ENCODE results near the gene USP7. TPM values are rescaled to one million over a fixed set of nuclear protein-coding genes. Genes with fewer than 3 reads are reported as not detected.
"Not testable (repeated sequence)": the region's sequence is repeated elsewhere in the genome, so short reads cannot be mapped to it uniquely, and the experiment has no call there.

USP7 gene
- total RNA-seq, 1 donor from 2014 or later = 176 TPM

DNA sequence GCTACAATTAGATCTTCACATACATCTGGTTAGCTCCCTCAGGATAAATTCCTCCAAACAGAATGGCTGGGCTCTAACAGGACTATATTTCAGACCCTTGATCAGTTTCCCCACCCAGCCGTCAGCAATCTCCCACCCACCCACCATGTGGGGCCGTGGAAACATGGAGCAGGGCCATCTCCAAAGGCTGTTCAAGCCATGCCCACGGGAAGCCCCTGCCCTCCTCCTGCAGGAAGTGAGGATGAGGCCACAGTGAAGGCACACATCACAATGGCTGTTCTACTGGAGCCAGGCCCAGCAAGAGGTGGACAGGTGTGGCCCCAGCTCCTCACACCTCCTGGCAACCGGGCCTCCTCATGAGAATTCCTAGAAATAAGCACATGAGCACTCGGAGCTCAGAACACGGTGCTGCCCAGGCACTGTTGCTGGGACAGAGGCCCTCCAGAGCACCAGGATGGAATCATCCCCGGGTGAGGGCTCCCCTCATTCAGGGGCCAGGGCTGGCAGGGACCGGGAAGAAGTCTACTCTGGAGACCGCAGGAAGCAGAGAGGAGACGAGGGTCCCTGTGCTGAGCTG, 81.6 kb downstream of the USP7 start, which contains the start of gene LITAFD:
Gene LITAFD (plus strand): TSS at position 311 of the 577 bp plus-strand sequence. CDS start 2,005 bp downstream, outside the sequence.
- H3K36me3 Mint-ChIP-seq (ENCODE audit: low read depth) = peaks cover under 1% of the 10 kb centered on the region
- H3K27me3 Mint-ChIP-seq (ENCODE audit: low read depth) = no peaks in the 10 kb centered on the region
- no peaks in the 10 kb centered on the region for H3K9me3 Mint-ChIP-seq
- intact Hi-C loops (cut with micrococcal nuclease) = no loop called here
- H3K4me1 Mint-ChIP-seq (ENCODE audit: low read depth) = peaks cover 3% of the 10 kb centered on the region
- no peak for DNase-seq (ENCODE audit: low spot score)
- no peak within 1 kb of the TSS for H3K27ac Mint-ChIP-seq
- no peak within 1 kb of the TSS for H3K4me3 Mint-ChIP-seq (ENCODE audit: low read depth)

DNA sequence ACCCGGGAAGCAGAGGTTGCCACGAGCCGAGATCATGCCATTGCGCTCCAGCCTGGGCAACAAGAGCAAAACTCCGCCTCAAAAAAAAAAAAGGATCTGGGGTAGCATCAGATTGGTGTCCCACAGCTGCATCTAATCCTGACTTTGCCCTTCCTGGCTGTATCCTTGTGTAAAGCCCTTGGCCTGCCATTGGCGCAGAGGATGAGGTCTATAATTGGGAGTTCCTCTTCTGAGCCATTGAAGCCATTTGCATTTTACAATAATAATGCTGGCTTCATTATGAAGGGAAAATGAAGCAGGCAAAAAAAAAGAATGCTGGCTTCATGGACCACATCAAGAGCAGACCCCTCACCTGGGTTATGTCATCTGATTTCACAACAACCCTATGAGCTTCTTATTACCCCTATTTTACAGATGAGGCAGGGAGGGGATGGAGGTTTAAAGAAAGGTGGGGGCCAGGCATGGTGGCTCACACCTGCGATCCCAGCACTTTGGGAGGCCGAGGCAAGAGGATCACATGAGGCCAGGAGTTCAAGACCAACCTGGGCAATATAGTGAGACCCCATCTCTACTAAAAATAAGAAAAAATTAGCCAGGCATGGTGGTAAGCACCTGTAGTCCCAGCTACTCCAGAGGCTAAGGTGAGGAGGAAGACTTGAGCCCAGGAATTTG, 82.7 kb downstream of the USP7 start:
- intact Hi-C loops (cut with micrococcal nuclease) = loop anchor here (1.0 to 2.0 kb wide), 3 partner anchors 10 to 314 kb away; no protein-coding TSS in a partner anchor
- H3K9me3 Mint-ChIP-seq = no peaks in the 10 kb centered on the region
- peaks cover 3% of the 10 kb centered on the region for H3K4me1 Mint-ChIP-seq (ENCODE audit: low read depth)
- DNase-seq (ENCODE audit: low spot score) = no peak
- H3K27ac Mint-ChIP-seq = no peak overlapping the region
- no peaks in the 10 kb centered on the region for H3K27me3 Mint-ChIP-seq (ENCODE audit: low read depth)
- H3K4me3 Mint-ChIP-seq (ENCODE audit: low read depth) = no peak overlapping the region
- no peaks in the 10 kb centered on the region for H3K36me3 Mint-ChIP-seq (ENCODE audit: low read depth)

DNA sequence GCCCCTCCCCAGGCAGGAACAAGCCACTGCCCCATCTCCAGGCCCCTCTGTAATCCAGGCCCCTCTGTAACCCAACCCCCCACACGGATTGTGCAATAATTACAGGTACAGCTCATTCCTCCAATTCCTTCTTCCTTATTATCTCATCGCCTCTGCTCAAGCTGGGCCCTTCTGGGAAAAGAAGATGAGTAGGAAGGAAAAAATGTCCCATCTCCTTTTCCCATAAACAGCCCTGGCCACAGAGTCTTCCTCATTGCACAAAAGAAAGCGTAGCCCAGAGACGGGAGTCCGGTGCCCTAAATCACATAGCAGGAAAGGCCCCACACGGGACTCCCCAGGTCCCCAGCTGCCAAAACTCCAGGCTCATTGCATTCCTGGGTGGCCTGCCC, 85.2 kb downstream of the USP7 start:
- intact Hi-C loops (cut with micrococcal nuclease) = no loop called here
- DNase-seq (ENCODE audit: low spot score) = no peak
- H3K9me3 Mint-ChIP-seq = no peaks in the 10 kb centered on the region
- H3K27ac Mint-ChIP-seq = no peak overlapping the region
- no peaks in the 10 kb centered on the region for H3K36me3 Mint-ChIP-seq (ENCODE audit: low read depth)
- H3K27me3 Mint-ChIP-seq (ENCODE audit: low read depth) = no peaks in the 10 kb centered on the region
- H3K4me1 Mint-ChIP-seq (ENCODE audit: low read depth) = peaks cover 8% of the 10 kb centered on the region
- no peak overlapping the region for H3K4me3 Mint-ChIP-seq (ENCODE audit: low read depth)

DNA sequence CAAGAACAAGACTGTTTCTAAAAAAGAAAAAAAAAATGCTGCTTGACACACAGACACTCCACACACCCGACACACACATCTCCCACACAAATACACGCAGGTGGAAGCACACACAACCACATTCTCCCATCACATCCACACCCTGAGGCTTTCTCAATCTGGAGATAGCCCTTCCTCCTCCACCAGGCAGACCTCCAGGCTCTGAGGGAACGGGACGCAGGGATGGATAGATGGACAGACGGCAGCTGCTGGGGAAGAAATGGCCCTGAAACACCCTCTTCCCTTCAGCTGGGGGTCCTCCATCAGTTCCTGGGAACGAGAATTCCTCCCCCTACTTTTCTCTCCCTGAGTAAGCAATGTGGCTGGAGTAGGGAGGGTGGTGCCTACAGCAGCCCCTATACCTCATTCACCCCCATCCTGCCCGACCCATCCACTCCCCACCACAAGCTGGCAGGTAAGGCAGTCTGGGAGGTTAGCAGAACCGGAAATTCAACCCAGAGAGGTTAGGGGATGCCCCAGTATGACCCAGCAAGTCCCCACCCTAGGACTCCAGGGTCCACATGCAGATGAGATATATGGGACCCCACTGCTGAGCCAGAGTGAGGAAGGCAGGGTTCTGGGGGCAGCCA, 85.7 kb downstream of the USP7 start:
- no peaks in the 10 kb centered on the region for H3K9me3 Mint-ChIP-seq
- no peaks in the 10 kb centered on the region for H3K36me3 Mint-ChIP-seq (ENCODE audit: low read depth)
- H3K4me1 Mint-ChIP-seq (ENCODE audit: low read depth) = peaks cover 8% of the 10 kb centered on the region
- intact Hi-C loops (cut with micrococcal nuclease) = no loop called here
- no peak for DNase-seq (ENCODE audit: low spot score)
- H3K27ac Mint-ChIP-seq = no peak overlapping the region
- no peaks in the 10 kb centered on the region for H3K27me3 Mint-ChIP-seq (ENCODE audit: low read depth)
- H3K4me3 Mint-ChIP-seq (ENCODE audit: low read depth) = no peak overlapping the region

DNA sequence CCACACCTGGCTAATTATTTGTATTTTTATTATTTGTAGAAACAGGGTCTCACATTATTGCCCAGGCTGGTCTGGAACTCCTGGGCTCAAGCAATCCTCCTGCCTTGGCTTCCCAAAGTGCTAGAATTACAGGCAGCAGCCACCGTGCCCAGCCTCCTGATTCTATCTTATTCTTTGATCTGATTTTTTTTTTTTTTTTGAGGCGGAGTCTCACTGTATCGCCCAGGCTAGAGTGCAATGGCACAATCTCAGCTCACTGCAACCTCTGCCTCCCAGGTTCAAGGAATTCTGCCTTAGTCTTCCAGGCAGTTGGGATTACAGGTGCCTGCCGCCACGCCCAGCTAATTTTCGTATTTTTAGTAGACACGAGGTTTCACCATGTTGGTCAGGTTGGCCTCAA, 88.4 kb downstream of the USP7 start:
- H3K4me3 Mint-ChIP-seq (ENCODE audit: low read depth); intact Hi-C loops (cut with micrococcal nuclease); H3K36me3 Mint-ChIP-seq (ENCODE audit: low read depth); H3K9me3 Mint-ChIP-seq; H3K27ac Mint-ChIP-seq; DNase-seq (ENCODE audit: low spot score); H3K27me3 Mint-ChIP-seq (ENCODE audit: low read depth): not testable (repeated sequence)
- H3K4me1 Mint-ChIP-seq (ENCODE audit: low read depth) = peaks cover 19% of the 10 kb centered on the region

DNA sequence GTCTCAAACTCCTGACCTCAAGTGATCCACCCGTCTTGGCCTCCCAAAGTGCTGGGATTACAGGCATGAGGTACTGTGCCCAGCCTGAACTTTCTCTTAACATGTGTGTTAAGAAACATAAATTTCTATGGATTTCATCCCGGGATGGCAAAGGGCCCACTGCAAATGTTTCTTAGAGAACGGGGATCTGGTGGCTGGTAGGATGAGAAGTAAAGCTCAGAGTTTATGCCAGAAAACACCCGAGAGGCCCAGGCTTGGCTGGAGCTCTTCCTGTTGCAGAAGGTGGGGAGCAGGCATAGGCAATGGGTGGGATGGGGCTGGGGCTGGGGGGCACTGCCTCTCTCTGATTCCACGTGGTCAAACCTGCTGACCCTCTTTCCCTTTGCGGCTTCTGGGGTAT, 89.3 kb downstream of the USP7 start:
- H3K27me3 Mint-ChIP-seq (ENCODE audit: low read depth) = no peaks in the 10 kb centered on the region
- H3K4me3 Mint-ChIP-seq (ENCODE audit: low read depth) = no peak overlapping the region
- intact Hi-C loops (cut with micrococcal nuclease) = no loop called here
- DNase-seq (ENCODE audit: low spot score) = no peak
- peaks cover 21% of the 10 kb centered on the region for H3K4me1 Mint-ChIP-seq (ENCODE audit: low read depth)
- H3K9me3 Mint-ChIP-seq = no peaks in the 10 kb centered on the region
- no peaks in the 10 kb centered on the region for H3K36me3 Mint-ChIP-seq (ENCODE audit: low read depth)
- H3K27ac Mint-ChIP-seq = peak overlapping the region; percentile 33

- not testable (repeated sequence) for H3K9me3 Mint-ChIP-seq; H3K4me3 Mint-ChIP-seq (ENCODE audit: low read depth)
These were observed 89.9 kb downstream of the USP7 start for GRCh38 chr16:8873866-8874195.

DNA sequence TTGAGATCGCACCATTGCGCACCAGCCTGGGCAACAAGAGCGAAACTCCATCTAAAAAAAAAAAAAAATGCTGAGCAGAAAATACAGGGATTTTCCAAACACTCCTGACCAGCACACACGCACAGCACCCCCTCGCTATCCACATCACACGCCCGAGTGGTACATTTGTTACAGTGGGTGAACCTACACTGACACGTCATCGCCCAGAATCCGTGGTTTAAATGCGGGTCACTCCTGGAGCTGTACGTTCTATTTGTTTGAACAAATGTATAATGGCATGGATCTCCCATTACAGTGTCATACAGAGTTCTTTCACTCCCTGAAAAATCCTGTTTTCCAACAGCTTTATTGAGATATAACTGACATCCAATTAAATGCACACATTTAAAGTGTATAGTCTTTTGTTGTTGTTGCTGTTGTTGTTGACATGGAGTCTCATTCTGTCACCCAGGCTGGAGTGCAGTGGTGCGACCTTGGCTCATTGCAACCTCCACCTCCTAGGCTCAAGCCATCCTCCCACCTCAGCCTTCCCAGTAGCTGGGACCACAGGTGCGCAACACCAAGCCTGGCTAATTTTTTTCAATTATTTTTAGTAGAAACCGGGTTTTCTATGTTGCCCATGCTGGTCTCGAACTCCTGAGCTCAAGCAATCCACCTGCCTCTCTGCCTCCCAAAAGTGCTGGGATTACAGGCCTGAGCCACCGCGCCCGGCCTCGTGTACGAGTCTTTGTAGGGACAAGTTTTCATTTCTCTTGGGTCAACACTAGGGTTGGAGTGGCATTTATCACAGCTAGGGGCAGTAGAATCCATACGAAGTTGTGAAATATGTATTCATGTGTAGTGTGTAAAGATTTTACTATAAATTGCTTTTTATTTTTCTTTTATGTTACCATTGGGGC, 90.5 kb downstream of the USP7 start:
- Mint-ChIP-seq H3K4me1 (ENCODE audit: low read depth) (peaks cover 24% of the 10 kb centered on the region), H3K9me3 (no peaks in the 10 kb centered on the region), H3K27me3 (ENCODE audit: low read depth) (no peaks in the 10 kb centered on the region), H3K4me3 (ENCODE audit: low read depth) (no peak overlapping the region), H3K36me3 (ENCODE audit: low read depth) (no peaks in the 10 kb centered on the region), H3K27ac (no peak overlapping the region)
- intact Hi-C loops (cut with micrococcal nuclease) = loop anchor here (2.0 kb wide), 1 partner anchor 42 kb away; no protein-coding TSS in a partner anchor
- no peak for DNase-seq (ENCODE audit: low spot score)

More at GRCh38 chr16:8873866-8874195, 89.9 kb downstream of the USP7 start:
- not testable (repeated sequence) for DNase-seq (ENCODE audit: low spot score); H3K27me3 Mint-ChIP-seq (ENCODE audit: low read depth); H3K27ac Mint-ChIP-seq; H3K36me3 Mint-ChIP-seq (ENCODE audit: low read depth)
- intact Hi-C loops (cut with micrococcal nuclease) = loop anchor here (2.0 kb wide), 1 partner anchor 41 kb away; no protein-coding TSS in a partner anchor
- H3K4me1 Mint-ChIP-seq (ENCODE audit: low read depth) = peaks cover 24% of the 10 kb centered on the region

DNA sequence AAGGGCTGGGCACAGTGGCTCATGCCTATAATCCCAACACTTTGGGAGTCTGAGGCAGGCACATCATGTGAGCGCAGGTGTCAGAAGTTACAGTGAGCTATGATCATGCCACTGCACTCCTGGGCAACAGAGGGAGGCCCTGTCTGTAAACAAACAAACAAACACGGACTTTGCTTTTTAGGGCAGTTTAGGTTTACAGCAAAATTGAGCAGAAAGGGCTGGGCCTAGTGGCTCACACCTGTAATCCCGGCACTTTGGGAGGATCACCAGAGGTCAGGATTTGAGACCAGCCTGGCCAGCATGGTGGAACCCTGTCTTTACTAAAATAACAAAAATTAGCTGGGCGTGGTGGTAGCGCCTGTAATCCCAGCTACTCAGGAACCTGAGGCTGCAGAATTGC, 91.6 kb downstream of the USP7 start:
- no peak overlapping the region for H3K4me3 Mint-ChIP-seq (ENCODE audit: low read depth)
- H3K27ac Mint-ChIP-seq = no peak overlapping the region
- DNase-seq (ENCODE audit: low spot score) = no peak
- intact Hi-C loops (cut with micrococcal nuclease) = loop anchor here (2.0 kb wide), 1 partner anchor 43 kb away; no protein-coding TSS in a partner anchor
- H3K36me3 Mint-ChIP-seq (ENCODE audit: low read depth) = peaks cover 10% of the 10 kb centered on the region
- peaks cover 29% of the 10 kb centered on the region for H3K4me1 Mint-ChIP-seq (ENCODE audit: low read depth)
- H3K9me3 Mint-ChIP-seq = no peaks in the 10 kb centered on the region
- H3K27me3 Mint-ChIP-seq (ENCODE audit: low read depth) = no peaks in the 10 kb centered on the region

DNA sequence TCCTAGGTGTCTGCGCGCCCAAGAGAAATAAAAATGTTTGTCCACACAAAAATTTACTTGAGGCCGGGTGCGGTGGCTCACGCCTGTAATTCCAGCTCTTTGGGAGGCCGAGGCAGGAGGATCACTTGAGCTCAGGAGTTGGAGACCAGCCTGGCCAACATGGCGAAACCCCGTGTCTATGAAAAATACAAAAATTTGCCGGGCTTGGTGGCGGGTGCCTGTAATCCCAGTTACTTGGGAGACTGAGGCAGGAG, 93.8 kb downstream of the USP7 start:
- peaks cover 35% of the 10 kb centered on the region for H3K4me1 Mint-ChIP-seq (ENCODE audit: low read depth)
- intact Hi-C loops (cut with micrococcal nuclease) = loop anchor here (1.0 to 2.0 kb wide), 4 partner anchors 73 to 249 kb away; partner anchors contain the start of genes ABAT, METTL22, PMM2 and TMEM186
- peak overlapping the region; percentile 93 for H3K4me3 Mint-ChIP-seq (ENCODE audit: low read depth)

DNA sequence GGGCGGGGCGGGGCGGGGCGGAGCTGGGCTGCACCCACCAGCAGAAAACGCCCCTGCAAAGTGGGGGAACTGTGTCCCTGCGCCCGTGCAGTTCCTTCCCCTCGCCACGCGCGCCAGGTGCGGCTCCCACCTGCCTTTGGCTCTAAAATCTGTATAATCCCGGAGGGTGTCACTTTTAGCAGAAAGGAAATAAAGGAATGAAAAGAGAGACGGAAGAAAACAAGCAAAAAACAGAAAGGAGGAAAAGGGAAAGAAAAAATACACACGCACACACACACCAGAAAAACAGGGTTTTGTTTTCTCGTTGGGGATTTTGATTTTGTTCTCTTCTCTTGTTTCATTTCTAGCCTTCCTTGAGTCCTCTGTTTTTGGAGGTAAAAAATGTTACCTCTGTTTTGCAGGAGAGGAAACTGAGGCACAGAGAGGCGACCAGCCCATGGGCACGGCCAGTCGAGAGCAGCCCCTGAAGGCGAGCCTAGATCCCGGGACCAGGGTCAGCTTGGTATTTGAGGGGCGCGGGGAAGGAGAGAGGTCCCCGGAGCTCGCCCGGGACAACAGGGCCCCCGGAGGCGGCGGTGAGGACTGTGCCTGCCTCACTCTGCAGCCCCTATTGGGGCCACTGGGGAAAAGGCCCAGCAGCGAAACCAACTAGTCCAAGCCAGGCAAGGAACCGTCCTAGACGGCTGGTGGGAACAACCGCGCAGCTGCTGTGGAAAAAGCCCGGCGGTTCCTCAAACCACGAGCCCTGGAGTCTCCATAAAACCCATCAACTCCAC, 94.3 kb downstream of the USP7 start:
- intact Hi-C loops (cut with micrococcal nuclease) = loop anchor here (1.0 to 2.0 kb wide), 3 partner anchors 72 to 249 kb away; partner anchors contain the start of genes METTL22, PMM2 and TMEM186
- DNase-seq (ENCODE audit: low spot score) = no peak
- H3K4me1 Mint-ChIP-seq (ENCODE audit: low read depth) = peaks cover 32% of the 10 kb centered on the region
- H3K27ac Mint-ChIP-seq = peak overlapping the region; percentile 93
- H3K36me3 Mint-ChIP-seq (ENCODE audit: low read depth) = peaks cover 15% of the 10 kb centered on the region
- no peaks in the 10 kb centered on the region for H3K27me3 Mint-ChIP-seq (ENCODE audit: low read depth)
- no peaks in the 10 kb centered on the region for H3K9me3 Mint-ChIP-seq
- peak overlapping the region; percentile 93 for H3K4me3 Mint-ChIP-seq (ENCODE audit: low read depth)

More for the DNA sequence above, 93.8 kb downstream of the USP7 start:
- Mint-ChIP-seq H3K27ac (peak overlapping the region; percentile 52), H3K36me3 (ENCODE audit: low read depth) (peaks cover 14% of the 10 kb centered on the region)
- not testable (repeated sequence) for H3K27me3 Mint-ChIP-seq (ENCODE audit: low read depth); H3K9me3 Mint-ChIP-seq; DNase-seq (ENCODE audit: low spot score)
